A549 (cell line): Measurements from ENCODE around the gene LXN. TPM values are rescaled to one million over a fixed set of nuclear protein-coding genes. Genes with fewer than 3 reads are reported as not detected.
"Not testable (repeated sequence)": the region's sequence is repeated elsewhere in the genome, so short reads cannot be mapped to it uniquely, and the experiment has no call there.

Experiments used
- ATAC-seq, 2 experiments: fragments of 200-7000 bp in 1 of 2; fragments of >200 bp in 1 of 2; cut with Nextera tagmentation in 1 of 2; cut with Tn5 transposase in 1 of 2; 3 replicates each; pipeline versions ENCODE4 v1.8.0 to v1.9.1; 2018 to 2020; ENCODE audit warnings: mild to moderate bottlenecking in 1 of 2, moderate library complexity in 1 of 2
- CTCF ChIA-PET: fragments of 300-600 bp; sonication (Branson Sonifier 250); formaldehyde crosslinking; extraction: SDS; loops from one replicate; lab custom pipeline; 2021; ENCODE audit warnings: antibody characterized with exemption, inconsistent platforms; lab: Yijun Ruan, JAX
- POLR2A ChIA-PET: fragments of 350-600 bp; formaldehyde crosslinking; extraction: SDS; loops from one replicate; lab custom pipeline; 2021; ENCODE audit warnings: antibody characterized with exemption, inconsistent platforms; lab: Yijun Ruan, JAX
- DNase-seq, 2 experiments: peaks; one replicate each; pipeline versions ENCODE4 v3.0.0 to v3.0.0-alpha.2; 2011 to 2016; ENCODE audit warnings: low read depth in 1 of 2, low spot score in 1 of 2
- FAIRE-seq: peaks from 2 replicates; lab custom pipeline; 2011; peaks lifted over from hg19 to GRCh38; lab: Jason Lieb, UNC
- H3K27ac ChIP-seq, 2 experiments: fragments of >200 bp; sonication (Bioruptor Twin); formaldehyde crosslinking; 3 replicates each; pipeline ENCODE4 v1.5.1; 2016 to 2017
- H3K4me1 ChIP-seq: fragments of >200 bp; sonication (Bioruptor Twin); formaldehyde crosslinking; 3 replicates; pipeline ENCODE4 v1.6.1; 2016
- H3K4me2 ChIP-seq: fragments of >200 bp; sonication (Bioruptor Twin); formaldehyde crosslinking; 3 replicates; pipeline ENCODE4 v1.6.1; 2016
- H3K4me3 ChIP-seq: fragments of >200 bp; sonication (Bioruptor Twin); formaldehyde crosslinking; 3 replicates; pipeline ENCODE4 v1.5.1; 2016
- H3K9me3 ChIP-seq: fragments of >200 bp; sonication (Bioruptor Twin); formaldehyde crosslinking; 3 replicates; pipeline ENCODE4 v1.6.1; 2016
- ATOH8 ChIP-seq: fragments of 250-450 bp; sonication (Bioruptor Pico); IDR thresholded peaks from 2 replicates; pipeline ENCODE4 v1.5.0; 2020; ENCODE audit warnings: low read depth, mild to moderate bottlenecking, moderate library complexity
- CBX2 ChIP-seq: fragments of 200-600 bp; sonication (generic); IDR thresholded peaks from 2 replicates; pipeline ENCODE4 v1.6.1; 2016; ENCODE audit warnings: low read depth, mild to moderate bottlenecking, borderline replicate concordance
- CEBPB ChIP-seq, 2 experiments: fragments of >200 bp in 1 of 2; sonication (Bioruptor Twin) in 1 of 2; formaldehyde crosslinking in 1 of 2; IDR thresholded peaks; 2 replicates each; pipeline ENCODE4 v1.6.1; 2012 to 2016
- CHD2 ChIP-seq: fragments of 150-350 bp; IDR thresholded peaks from 2 replicates; pipeline ENCODE4 v1.6.1; 2014; ENCODE audit warnings: low read length; ENCODE audit not compliant: partially characterized antibody
- ELK1 ChIP-seq: fragments of 150-350 bp; IDR thresholded peaks from 2 replicates; pipeline ENCODE4 v1.6.1; 2014; ENCODE audit warnings: low read depth, mild to moderate bottlenecking, low read length
- ESRRA ChIP-seq: fragments of 150-350 bp; IDR thresholded peaks from 2 replicates; pipeline ENCODE4 v1.6.1; 2014; ENCODE audit warnings: mild to moderate bottlenecking, low read length, borderline replicate concordance
- FOSL2 ChIP-seq, 2 experiments: fragments of 450-650 bp in 1 of 2; fragments of >200 bp in 1 of 2; sonication (Bioruptor Twin) in 1 of 2; formaldehyde crosslinking; IDR thresholded peaks; 2 replicates each; pipeline versions ENCODE4 v1.5.0 to v1.6.1; 2016 to 2020; ENCODE audit warnings: mild to moderate bottlenecking in 1 of 2, moderate library complexity in 1 of 2
- GATA3 ChIP-seq: IDR thresholded peaks from 2 replicates; pipeline ENCODE4 v1.6.1; 2012; ENCODE audit warnings: borderline replicate concordance
- HDAC2 ChIP-seq: fragments of 200-600 bp; sonication (generic); IDR thresholded peaks from 2 replicates; pipeline ENCODE4 v1.6.1; 2016
- HES2 ChIP-seq: fragments of >200 bp; sonication (Bioruptor Twin); formaldehyde crosslinking; IDR thresholded peaks from 2 replicates; pipeline ENCODE4 v1.6.1; 2016
- HOXA7 ChIP-seq: fragments of 250-450 bp; sonication (Bioruptor Pico); IDR thresholded peaks from 2 replicates; pipeline ENCODE4 v1.5.0; 2020; ENCODE audit warnings: mild to moderate bottlenecking, moderate library complexity
- HOXB5 ChIP-seq: fragments of 250-450 bp; sonication (Bioruptor Pico); IDR thresholded peaks from 2 replicates; pipeline ENCODE4 v1.5.0; 2020; ENCODE audit warnings: mild to moderate bottlenecking, moderate library complexity
- JUNB ChIP-seq: fragments of >200 bp; sonication (Bioruptor Twin); formaldehyde crosslinking; IDR thresholded peaks from 2 replicates; pipeline ENCODE4 v1.6.1; 2016
- KDM1A ChIP-seq: fragments of 200-600 bp; sonication (generic); IDR thresholded peaks from 2 replicates; pipeline ENCODE4 v1.6.1; 2016; ENCODE audit warnings: low read depth, mild to moderate bottlenecking
- KDM5A ChIP-seq: fragments of 200-600 bp; sonication (generic); IDR thresholded peaks from 2 replicates; pipeline ENCODE4 v1.6.1; 2016; ENCODE audit warnings: antibody characterized with exemption, mild to moderate bottlenecking
- MAFK ChIP-seq: fragments of 450-650 bp; IDR thresholded peaks from 2 replicates; pipeline ENCODE4 v1.6.1; 2014; ENCODE audit not compliant: partially characterized antibody
- MYC ChIP-seq: IDR thresholded peaks from 2 replicates; pipeline ENCODE4 v1.6.1; 2012; ENCODE audit warnings: mild to moderate bottlenecking, inconsistent platforms, low read length, improper control_type of control experiment, borderline replicate concordance
- NPAS2 ChIP-seq: fragments of 250-450 bp; sonication (Bioruptor Pico); IDR thresholded peaks from 2 replicates; pipeline ENCODE4 v1.8.0; 2022; ENCODE audit warnings: mild to moderate bottlenecking, moderate library complexity, borderline replicate concordance
- POLR2A ChIP-seq: IDR thresholded peaks from 2 replicates; pipeline ENCODE4 v1.6.1; 2012; ENCODE audit warnings: mild to moderate bottlenecking, low read length
- RAD21 ChIP-seq, 2 experiments: fragments of >200 bp in 1 of 2; sonication (Bioruptor Twin) in 1 of 2; formaldehyde crosslinking in 1 of 2; IDR thresholded peaks in 1 of 2; conservative IDR thresholded peaks in 1 of 2; 2 replicates in 1 of 2; 3 replicates in 1 of 2; pipeline ENCODE4 v1.6.1; 2012 to 2018; ENCODE audit warnings: inconsistent platforms in 1 of 2
- RNF2 ChIP-seq: fragments of 200-600 bp; sonication (generic); IDR thresholded peaks from 2 replicates; pipeline ENCODE4 v1.6.1; 2016; ENCODE audit warnings: low read depth, mild to moderate bottlenecking, antibody characterized with exemption, moderate library complexity, borderline replicate concordance
- ZFP36 ChIP-seq: fragments of 450-650 bp; IDR thresholded peaks from 2 replicates; pipeline ENCODE4 v1.6.1; 2014; ENCODE audit warnings: borderline replicate concordance; ENCODE audit not compliant: partially characterized antibody
- WGBS: methylation state at CpG from one replicate; pipeline ENCODE4 v1.1.6; 2017; ENCODE audit errors: missing lambda C conversion rate; 5-methylcytosine and 5-hydroxymethylcytosine counted together
- polyA plus RNA-seq, 4 experiments: library from polyadenylated mRNA; depleted of rRNA in 3 of 4; stranded (reverse); fragments of >200 nt; fragmentation: RNase III in 1 of 4; extraction: RNeasy Plus Mini Kit Qiagen cat#74134 plus additional on column Dnase treatment in 1 of 4; gene quantifications; 2 replicates in 3 of 4; 3 replicates in 1 of 4; pipeline ENCODE4 v1.2.3, GENCODE V29; 2011 to 2017
- TF ChIP-seq, protein P1 (sequence below): fragments of 450-650 bp; IDR thresholded peaks from 2 replicates; pipeline ENCODE4 v1.6.1; 2014; ENCODE audit warnings: antibody characterized with exemption
- TF ChIP-seq, protein P2 (sequence below): fragments of >200 bp; sonication (Bioruptor Twin); formaldehyde crosslinking; IDR thresholded peaks from 3 replicates; pipeline ENCODE4 v1.6.1; 2016
- TF ChIP-seq, protein P3 (sequence below): IDR thresholded peaks from 2 replicates; pipeline ENCODE4 v1.6.1; 2012

Gene LXN
- polyA plus RNA-seq, 2 of the 4 experiments (the other 2 are of a cell fraction), result 37.9 to 131 TPM

GRCh38 chr3:158696618-158697017 lies 24.2 kb upstream of the LXN start:
- peak overlapping the region; percentile 33 for H3K4me2 ChIP-seq

DNA sequence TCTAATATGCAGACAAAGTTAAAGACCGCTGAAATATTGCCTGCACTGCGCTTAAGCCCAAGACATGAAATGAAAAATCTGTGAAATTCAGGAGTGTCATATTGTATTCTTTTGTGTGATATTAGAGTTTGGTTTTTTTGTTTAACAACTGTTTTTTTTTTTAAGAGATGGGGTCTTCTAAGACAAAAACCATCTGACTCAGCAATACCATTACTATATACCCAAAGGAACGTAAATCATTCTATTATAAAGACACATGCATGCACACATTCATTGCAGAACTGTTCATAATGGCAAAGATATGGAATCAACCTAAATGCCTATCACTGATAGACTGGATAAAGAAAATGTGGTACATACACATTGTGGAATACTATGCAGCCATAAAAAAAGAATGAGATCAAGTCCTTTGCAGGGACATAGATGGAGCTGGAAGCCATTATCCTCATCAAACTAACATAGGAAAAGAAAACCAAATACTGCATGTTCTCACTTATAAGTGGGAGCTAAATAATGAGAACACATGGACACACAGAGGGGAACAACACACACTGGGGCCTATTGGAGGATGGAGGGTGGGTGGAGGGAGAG lies 21.5 kb upstream of the LXN start:
- TF ChIP-seq MAFK, result peak; percentile 67
- H3K4me2 ChIP-seq, FAIRE-seq, H3K4me3 ChIP-seq, DNase-seq, ATAC-seq, H3K27ac ChIP-seq, POLR2A ChIA-PET, H3K9me3 ChIP-seq, CTCF ChIA-PET: not testable (repeated sequence)
- WGBS, result 73% methylated on average over 3 of the region's 3 CpGs
- peaks cover 19% of the 10 kb centered on the region for H3K4me1 ChIP-seq

More at GRCh38 chr3:158696618-158697017, 24.2 kb upstream of the LXN start:
- no peak; a peak in 1 of 6 replicates for ATAC-seq
- no peak overlapping the region for H3K4me3 ChIP-seq
- TF ChIP-seq CEBPB (IDR thresholded peaks at IDR 0.05) (peak; percentile 19 to 33; a peak in 2 of 4 replicates), GATA3 (peak; percentile 52), JUNB (peak; percentile 31; the same call in 1 of the 2 replicates)
- TF ChIP-seq, protein P1, sequence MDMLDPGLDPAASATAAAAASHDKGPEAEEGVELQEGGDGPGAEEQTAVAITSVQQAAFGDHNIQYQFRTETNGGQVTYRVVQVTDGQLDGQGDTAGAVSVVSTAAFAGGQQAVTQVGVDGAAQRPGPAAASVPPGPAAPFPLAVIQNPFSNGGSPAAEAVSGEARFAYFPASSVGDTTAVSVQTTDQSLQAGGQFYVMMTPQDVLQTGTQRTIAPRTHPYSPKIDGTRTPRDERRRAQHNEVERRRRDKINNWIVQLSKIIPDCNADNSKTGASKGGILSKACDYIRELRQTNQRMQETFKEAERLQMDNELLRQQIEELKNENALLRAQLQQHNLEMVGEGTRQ, result no peak
- TF ChIP-seq, all 56 proteins: peak for 3
- ChIA-PET POLR2A (interaction anchor here (0.6 kb wide), 1 partner anchor 50 kb away, joined by 3 read pairs; no protein-coding TSS in a partner anchor), CTCF (interaction anchor here (0.6 to 1.5 kb wide), 3 partner anchors 9 to 25 kb away, joined by 3 to 4 read pairs (median 4); partner anchors contain the start of gene LXN)
- H3K9me3 ChIP-seq, result no peaks in the 10 kb centered on the region
- DNase-seq, result peak in 1 of 2 experiments; percentile 49
- H3K4me1 ChIP-seq, result peaks cover 32% of the 10 kb centered on the region
- 19% methylated on average over 2 of the region's 2 CpGs for WGBS
- 0 out of 6 replicates have a peak overlapping the region, but pooled peaks of 1 of the 2 experiments have one; percentile 19 for H3K27ac ChIP-seq
- FAIRE-seq, result no peak

GRCh38 chr3:158685159-158685558 lies 12.7 kb upstream of the LXN start:
- ATAC-seq (no peak), FAIRE-seq (peak; percentile 56), DNase-seq (no peak)
- no peak overlapping the region for H3K4me2 ChIP-seq
- H3K27ac ChIP-seq, result no peak overlapping the region
- no peak overlapping the region for H3K4me3 ChIP-seq
- 64% methylated on average over 2 of the region's 2 CpGs for WGBS
- H3K9me3 ChIP-seq, result no peaks in the 10 kb centered on the region
- H3K4me1 ChIP-seq, result no peaks in the 10 kb centered on the region; the same call in 2 of the 3 replicates
- CTCF ChIA-PET, result no interaction called here
- no peak for TF ChIP-seq ESRRA
- TF ChIP-seq, protein P2, sequence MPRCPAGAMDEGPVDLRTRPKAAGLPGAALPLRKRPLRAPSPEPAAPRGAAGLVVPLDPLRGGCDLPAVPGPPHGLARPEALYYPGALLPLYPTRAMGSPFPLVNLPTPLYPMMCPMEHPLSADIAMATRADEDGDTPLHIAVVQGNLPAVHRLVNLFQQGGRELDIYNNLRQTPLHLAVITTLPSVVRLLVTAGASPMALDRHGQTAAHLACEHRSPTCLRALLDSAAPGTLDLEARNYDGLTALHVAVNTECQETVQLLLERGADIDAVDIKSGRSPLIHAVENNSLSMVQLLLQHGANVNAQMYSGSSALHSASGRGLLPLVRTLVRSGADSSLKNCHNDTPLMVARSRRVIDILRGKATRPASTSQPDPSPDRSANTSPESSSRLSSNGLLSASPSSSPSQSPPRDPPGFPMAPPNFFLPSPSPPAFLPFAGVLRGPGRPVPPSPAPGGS, result no peak
- no peak for TF ChIP-seq HES2
- TF ChIP-seq CHD2, result no peak
- no peak for TF ChIP-seq RNF2
- TF ChIP-seq NPAS2, result no peak
- TF ChIP-seq ZFP36, result no peak
- TF ChIP-seq, protein P3, sequence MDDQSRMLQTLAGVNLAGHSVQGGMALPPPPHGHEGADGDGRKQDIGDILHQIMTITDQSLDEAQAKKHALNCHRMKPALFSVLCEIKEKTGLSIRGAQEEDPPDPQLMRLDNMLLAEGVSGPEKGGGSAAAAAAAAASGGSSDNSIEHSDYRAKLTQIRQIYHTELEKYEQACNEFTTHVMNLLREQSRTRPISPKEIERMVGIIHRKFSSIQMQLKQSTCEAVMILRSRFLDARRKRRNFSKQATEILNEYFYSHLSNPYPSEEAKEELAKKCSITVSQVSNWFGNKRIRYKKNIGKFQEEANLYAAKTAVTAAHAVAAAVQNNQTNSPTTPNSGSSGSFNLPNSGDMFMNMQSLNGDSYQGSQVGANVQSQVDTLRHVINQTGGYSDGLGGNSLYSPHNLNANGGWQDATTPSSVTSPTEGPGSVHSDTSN, result no peak
- no peak for TF ChIP-seq HOXB5
- no peak for TF ChIP-seq RAD21 (conservative IDR thresholded peaks at IDR 0.05 in 1 of 2, IDR thresholded peaks at IDR 0.05 in 1 of 2)
- no peak for TF ChIP-seq ATOH8 (CRISPR knock-in tag)
- TF ChIP-seq MYC, result no peak
- TF ChIP-seq ELK1, result no peak
- no peak for TF ChIP-seq FOSL2 (IDR thresholded peaks at IDR 0.05)
- TF ChIP-seq FOSL2 (CRISPR knock-in tag; IDR thresholded peaks at IDR 0.05), result no peak
- no peak for TF ChIP-seq POLR2A
- no peak for TF ChIP-seq CBX2
- TF ChIP-seq KDM1A, result no peak
- no peak for TF ChIP-seq HDAC2
- TF ChIP-seq KDM5A, result no peak
- TF ChIP-seq HOXA7, result no peak
- TF ChIP-seq, all 56 proteins: peak for 0
- POLR2A ChIA-PET, result no interaction called here
